HT-29 (cell line): Measurements from ENCODE around the gene KDM5A. TPM values are rescaled to one million over a fixed set of nuclear protein-coding genes. Genes with fewer than 3 reads are reported as not detected.
"Not testable (repeated sequence)": the region's sequence is repeated elsewhere in the genome, so short reads cannot be mapped to it uniquely, and the experiment has no call there.

Experiments used
- DNase-seq: peaks from one replicate; pipeline ENCODE4 v3.0.0-alpha.2; 2015; ENCODE audit warnings: low spot score
- total RNA-seq: library from RNA; depleted of rRNA; stranded (reverse); fragments of >200 nt; shearing (Covaris generic); gene quantifications from 2 replicates; pipeline ENCODE4 v1.2.3, GENCODE V29; 2014

KDM5A gene
- total RNA-seq, 1 experiment from 2014 or later, result 31.6 TPM

DNA sequence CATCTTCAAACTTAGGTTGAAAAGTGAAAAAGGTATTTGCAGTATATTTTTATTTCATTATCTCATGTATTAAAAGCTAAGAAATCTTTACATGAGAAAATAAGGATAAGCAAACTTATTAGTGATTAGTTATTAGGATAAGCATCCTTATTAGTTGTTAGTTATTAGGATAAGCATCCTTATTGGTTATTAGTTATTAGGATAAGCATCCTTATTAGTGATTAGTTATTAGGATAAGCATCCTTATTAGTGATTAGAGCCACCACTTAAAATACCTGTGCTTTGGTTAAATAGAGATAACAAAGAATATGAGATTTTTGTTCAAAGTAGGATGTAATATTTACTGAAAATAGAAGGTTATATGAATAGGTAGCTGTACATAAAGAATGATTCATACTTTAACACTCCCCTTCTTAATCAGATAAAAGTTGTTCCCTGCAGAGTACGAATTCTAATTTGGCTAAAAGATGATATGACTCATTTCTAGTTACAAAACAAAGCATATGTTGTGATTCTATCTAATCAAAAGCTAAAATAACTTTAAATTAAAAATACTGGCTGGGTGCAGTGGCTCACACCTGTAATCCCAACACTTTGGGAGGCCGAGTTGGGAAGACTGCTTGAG, 56.4 kb downstream of the KDM5A start:
- no peak for DNase-seq

GRCh38 chr12:331287-331686, 57.8 kb downstream of the KDM5A start:
- no peak for DNase-seq

GRCh38 chr12:325906-326305, 63.2 kb downstream of the KDM5A start:
- no peak for DNase-seq

GRCh38 chr12:323507-323906, 65.6 kb downstream of the KDM5A start:
- no peak for DNase-seq

DNA sequence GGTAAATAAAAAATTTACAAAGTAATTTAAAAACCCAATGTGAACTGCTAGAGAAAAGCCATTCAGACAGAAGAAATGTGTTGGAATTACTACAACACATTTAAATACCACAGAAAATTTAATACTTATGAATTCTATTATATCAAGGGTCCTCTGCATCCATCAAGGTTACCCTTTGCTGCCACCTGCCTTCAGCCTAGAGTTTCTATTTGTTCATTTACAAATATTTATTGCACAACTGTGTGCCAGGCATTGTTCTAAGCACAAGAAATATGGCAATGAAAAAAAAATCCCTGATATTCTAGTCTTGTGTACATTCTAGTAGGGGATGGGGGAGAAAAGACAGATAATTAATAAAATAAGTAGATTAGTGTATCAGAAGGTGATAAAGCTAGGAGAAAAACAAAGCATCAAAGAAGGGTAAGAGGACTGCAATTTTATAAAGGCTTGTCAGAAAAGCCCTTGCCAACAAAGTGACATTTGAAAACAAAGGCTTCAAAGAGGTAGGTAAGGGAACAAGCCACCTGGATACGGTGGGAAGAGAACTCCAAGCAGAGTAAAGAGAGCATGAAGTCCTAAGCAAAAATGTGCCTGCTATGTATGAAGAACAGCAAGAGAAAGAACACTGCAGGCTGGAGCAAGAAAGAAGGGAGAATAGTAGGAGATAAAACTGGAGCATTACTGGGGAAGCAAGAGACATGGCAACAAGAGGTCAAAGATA, 67.4 kb downstream of the KDM5A start:
- DNase-seq, result peak; percentile 36

DNA sequence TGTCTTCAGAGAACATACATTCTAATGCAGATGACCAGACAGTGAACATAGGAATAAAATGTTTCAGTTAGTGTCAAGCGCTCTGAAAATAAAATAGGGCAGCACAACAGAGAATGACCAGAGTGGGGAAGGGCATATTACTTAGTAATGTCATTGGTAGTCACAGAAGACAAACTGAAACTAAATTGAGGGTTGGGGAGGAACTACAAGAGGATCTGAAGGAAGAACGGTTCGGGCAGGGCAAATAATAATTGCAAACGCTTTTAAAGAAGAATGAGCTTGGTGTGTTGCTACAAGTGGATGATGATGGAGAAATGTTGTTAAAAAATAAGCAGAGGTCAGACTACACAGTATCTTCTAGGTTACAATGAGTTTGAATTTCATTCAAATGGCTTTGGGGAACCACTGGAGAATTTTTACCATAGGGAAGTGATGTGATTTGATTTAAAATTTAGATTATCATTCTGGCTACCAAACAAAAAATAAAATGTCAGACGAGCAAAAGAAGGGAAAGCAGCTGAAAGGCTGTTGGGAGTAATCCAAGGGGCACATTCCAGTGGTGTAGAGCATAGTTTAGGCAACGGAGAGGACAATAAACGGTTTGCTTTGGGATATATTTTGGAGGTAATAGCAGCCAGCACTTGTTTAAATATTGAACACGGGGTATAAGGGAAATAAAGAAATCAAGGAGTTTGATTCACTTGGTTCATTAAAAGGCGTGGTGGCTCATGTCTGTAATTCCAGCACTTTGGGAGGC, 70.2 kb downstream of the KDM5A start:
- no peak for DNase-seq

- DNase-seq, result no peak
These were observed 80.6 kb downstream of the KDM5A start for GRCh38 chr12:308511-308910.

GRCh38 chr12:307406-307805, 81.7 kb downstream of the KDM5A start:
- DNase-seq, result no peak

- DNase-seq, result no peak
These were observed 84.3 kb downstream of the KDM5A start for GRCh38 chr12:304805-305204.

- DNase-seq, result not testable (repeated sequence)
These were observed 86.4 kb downstream of the KDM5A start for GRCh38 chr12:302766-303165.

- DNase-seq, result not testable (repeated sequence)
These were observed 89.0 kb downstream of the KDM5A start for GRCh38 chr12:300166-300565.

DNA sequence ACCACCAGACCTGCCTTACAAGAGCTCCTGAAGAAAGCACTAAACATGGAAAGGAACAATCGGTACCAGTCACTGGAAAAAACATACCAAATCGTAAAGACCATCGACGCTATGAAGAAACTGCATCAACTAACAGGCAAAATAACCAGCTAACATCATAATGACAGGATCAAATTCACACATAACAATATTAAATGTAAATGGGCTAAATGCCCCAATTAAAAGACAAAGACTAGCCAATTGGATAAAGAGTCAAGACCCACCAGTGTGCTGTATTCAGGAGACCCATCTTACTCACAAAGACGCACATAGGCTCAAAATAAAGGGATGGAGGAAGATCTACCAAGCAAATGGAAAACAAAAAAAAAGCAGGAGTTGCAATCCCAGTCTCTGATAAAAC, 89.6 kb downstream of the KDM5A start:
- not testable (repeated sequence) for DNase-seq

- DNase-seq, result not testable (repeated sequence)
These were observed 91.1 kb downstream of the KDM5A start for GRCh38 chr12:298059-298458.

DNA sequence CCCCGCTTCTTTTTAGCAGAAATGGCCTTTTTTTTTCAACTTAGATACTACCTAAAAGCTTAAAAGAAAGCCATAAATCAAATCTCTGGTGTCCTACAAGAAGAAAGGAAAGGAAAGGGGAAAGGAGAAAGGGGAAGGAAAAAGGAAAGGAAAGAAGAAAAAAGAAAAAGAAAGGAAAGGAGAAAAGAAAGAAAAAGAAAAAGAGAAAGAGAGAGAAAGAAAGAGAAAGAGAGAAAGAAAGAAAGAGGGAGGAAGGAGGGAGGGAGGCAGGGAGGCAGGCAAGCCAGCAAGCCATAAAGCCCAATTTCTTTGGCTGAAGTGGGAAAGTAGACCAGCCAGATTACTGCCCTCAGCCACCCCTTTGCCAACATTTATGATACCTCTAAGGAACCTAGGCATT, 94.0 kb downstream of the KDM5A start:
- DNase-seq, result no peak

GRCh38 chr12:293199-293598, 95.9 kb downstream of the KDM5A start:
- DNase-seq, result no peak

- no peak for DNase-seq
These were observed 96.9 kb downstream of the KDM5A start for GRCh38 chr12:292186-292585.

DNA sequence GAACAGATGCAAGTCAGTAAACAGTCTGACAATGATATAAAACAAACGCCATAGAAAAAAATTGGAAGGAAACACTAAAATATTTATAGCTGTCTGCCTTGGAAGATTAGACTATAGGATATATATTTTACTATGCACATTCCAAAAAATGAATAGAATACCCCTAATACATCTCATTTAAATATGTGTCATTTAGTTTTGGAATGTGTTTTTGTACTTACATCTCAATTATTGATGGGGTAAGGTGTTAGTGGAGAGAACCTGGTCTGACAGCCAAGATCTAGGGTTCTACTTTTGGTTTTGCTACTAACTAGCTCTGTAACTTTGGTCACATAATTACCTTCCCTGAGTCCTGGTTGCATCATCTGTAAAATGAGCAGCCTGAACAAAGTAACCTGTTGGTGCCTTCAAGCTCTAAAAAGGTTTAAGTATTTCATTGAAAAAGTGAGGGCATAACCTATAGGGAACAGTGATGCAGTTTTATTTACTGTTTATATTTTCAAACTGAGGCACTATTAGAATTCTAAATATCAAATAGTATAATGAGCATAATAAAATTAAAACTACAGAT, 97.9 kb downstream of the KDM5A start:
- DNase-seq, result no peak

GRCh38 chr12:288687-289086, 100.4 kb downstream of the KDM5A start:
- no peak for DNase-seq

DNA sequence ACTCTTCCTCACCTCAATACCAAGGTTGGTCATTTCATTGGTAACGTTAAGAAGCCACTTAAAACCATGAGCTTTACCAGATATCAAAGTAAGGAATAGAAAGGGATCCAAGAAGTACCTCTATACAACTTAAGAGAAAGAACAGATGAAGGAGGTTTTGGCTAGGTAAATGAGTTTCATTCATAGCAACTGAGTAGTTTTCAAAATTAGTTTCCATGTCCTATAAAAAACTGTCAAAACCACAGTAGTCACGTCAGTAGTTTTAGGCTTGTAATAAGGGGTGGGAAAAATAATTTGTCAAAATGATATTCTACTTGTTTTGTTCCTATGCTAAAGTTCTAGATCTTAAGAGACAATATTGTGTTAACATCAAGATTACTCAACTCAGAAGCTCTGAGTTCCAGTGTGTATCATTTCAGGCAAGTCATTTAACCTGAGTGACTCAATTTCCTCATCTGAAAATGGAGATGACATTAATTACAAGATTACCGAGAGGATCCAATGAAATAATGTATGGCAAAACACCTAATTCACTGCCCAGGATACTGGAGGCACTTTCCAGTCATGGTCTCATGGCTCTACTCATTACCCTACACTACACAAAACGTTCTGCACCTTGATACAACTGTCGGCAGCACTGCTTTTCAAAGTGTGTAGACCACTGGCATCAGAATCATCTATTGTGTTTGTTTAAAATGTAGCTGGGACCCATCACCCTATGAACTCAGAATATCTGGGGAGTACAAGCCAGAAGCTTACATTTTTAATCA, 102.4 kb downstream of the KDM5A start:
- DNase-seq, result no peak

DNA sequence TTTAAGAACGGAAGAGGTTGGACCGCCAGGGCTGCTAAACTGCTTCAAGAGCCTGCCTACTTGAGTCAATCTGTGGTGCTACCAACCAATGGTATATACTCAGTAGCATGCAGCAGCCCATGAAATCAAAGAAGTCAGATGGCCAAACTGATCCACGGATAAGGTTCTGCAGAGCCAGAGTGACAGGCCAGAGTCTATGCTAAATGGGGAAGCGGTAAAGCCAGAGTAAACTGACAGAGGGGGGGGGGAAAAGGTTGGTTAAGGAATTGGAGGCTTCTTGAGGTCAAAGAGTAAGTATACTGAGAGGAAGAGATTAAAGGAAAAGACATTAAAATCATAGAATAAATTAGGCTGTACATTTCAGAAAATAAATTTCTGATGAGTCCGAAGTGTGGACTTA, 111.1 kb downstream of the KDM5A start:
- DNase-seq, result no peak

GRCh38 chr12:275812-276211, 113.3 kb downstream of the KDM5A start:
- DNase-seq, result no peak

- no peak for DNase-seq
These were observed 115.7 kb downstream of the KDM5A start for GRCh38 chr12:273382-273781.
